H1 (cell line): Measurements from ENCODE around the gene CCDC136. TPM values are rescaled to one million over a fixed set of nuclear protein-coding genes. Genes with fewer than 3 reads are reported as not detected.

Source experiments
- CTCF ChIA-PET: fragments of 300-600 bp; sonication (Branson Sonifier 250); formaldehyde crosslinking; loops from one replicate; lab custom pipeline; 2021; ENCODE audit not compliant: partially characterized antibody; lab: Charles Lee
- POLR2A ChIA-PET: fragments of 300-600 bp; sonication (Branson Sonifier 250); formaldehyde crosslinking; loops from one replicate; lab custom pipeline; 2021; ENCODE audit warnings: inconsistent platforms; ENCODE audit not compliant: partially characterized antibody; lab: Charles Lee
- DNase-seq, 2 experiments: peaks; one replicate each; pipeline versions ENCODE4 v3.0.0 to v3.0.0-alpha.2; 2010 to 2022; ENCODE audit warnings: low spot score in 2 of 2, low read depth in 1 of 2, mixed read lengths in 1 of 2
- FAIRE-seq: peaks from 2 replicates; lab custom pipeline; 2011; peaks lifted over from hg19 to GRCh38; lab: Jason Lieb, UNC
- H2AFZ ChIP-seq: 2 replicates; pipeline ENCODE4 v1.8.1; 2012; ENCODE audit warnings: low read length, inconsistent platforms
- H2AK5ac ChIP-seq: 2 replicates; pipeline ENCODE4 v1.6.1; 2013; ENCODE audit warnings: low read depth, low read length
- H2BK120ac ChIP-seq: replicated peaks from 2 replicates; pipeline ENCODE3; 2013; ENCODE audit warnings: low read depth, low read length, inconsistent platforms
- H2BK12ac ChIP-seq: 2 replicates; pipeline ENCODE4 v1.6.1; 2013; ENCODE audit warnings: low read depth, low read length
- H2BK15ac ChIP-seq: 2 replicates; pipeline ENCODE4 v1.6.1; 2013; ENCODE audit warnings: low read length
- H2BK20ac ChIP-seq: 2 replicates; pipeline ENCODE4 v1.6.1; 2013; ENCODE audit warnings: low read length
- H2BK5ac ChIP-seq: 2 replicates; pipeline ENCODE4 v1.6.1; 2013; ENCODE audit warnings: low read depth, low read length
- H3K14ac ChIP-seq: 2 replicates; pipeline ENCODE4 v1.6.1; 2013; ENCODE audit warnings: inconsistent platforms; ENCODE audit not compliant: insufficient read length
- H3K18ac ChIP-seq: 2 replicates; pipeline ENCODE4 v1.6.1; 2013; ENCODE audit warnings: low read length; ENCODE audit errors: extremely low read depth
- H3K23ac ChIP-seq: 2 replicates; pipeline ENCODE4 v1.6.1; 2013; ENCODE audit warnings: inconsistent platforms; ENCODE audit not compliant: insufficient read length
- H3K23me2 ChIP-seq: 2 replicates; pipeline ENCODE4 v1.6.1; 2013; ENCODE audit warnings: low read depth, low read length
- H3K27ac ChIP-seq: 2 replicates; pipeline ENCODE4 v1.6.1; 2011; ENCODE audit warnings: low read depth, low read length, inconsistent platforms
- H3K27me3 ChIP-seq, 4 experiments: replicated peaks in 1 of 4; 1 replicate in 1 of 4; 2 replicates in 3 of 4; pipeline versions ENCODE4 v1.6.1 to v1.8.1; 2011 to 2013; ENCODE audit warnings: low read length in 3 of 4, mild to moderate bottlenecking in 3 of 4, inconsistent platforms in 2 of 4, mixed read lengths in 2 of 4, moderate library complexity in 1 of 4; ENCODE audit not compliant: control insufficient read depth in 3 of 4, insufficient read depth in 3 of 4; ENCODE audit errors: extremely low read depth in 1 of 4
- H3K36me3 ChIP-seq, 4 experiments: 2 replicates each; pipeline versions ENCODE4 v1.6.1 to v1.8.1; 2011 to 2013; ENCODE audit warnings: mild to moderate bottlenecking in 4 of 4, low read length in 3 of 4, moderate library complexity in 2 of 4, control low read depth in 1 of 4, inconsistent platforms in 1 of 4; ENCODE audit not compliant: insufficient read depth in 4 of 4, control insufficient read depth in 2 of 4
- H3K4ac ChIP-seq: replicated peaks from 2 replicates; pipeline ENCODE3; 2013; ENCODE audit warnings: low read length, low read depth, mixed read lengths, inconsistent platforms; ENCODE audit not compliant: insufficient read length
- H3K4me1 ChIP-seq, 4 experiments: replicated peaks in 1 of 4; 1 replicate in 1 of 4; 2 replicates in 3 of 4; pipeline versions ENCODE4 v1.6.1 to v1.8.1; 2011 to 2013; ENCODE audit warnings: low read length in 3 of 4, inconsistent platforms in 2 of 4, mixed read lengths in 1 of 4; ENCODE audit not compliant: insufficient read depth in 4 of 4, control insufficient read depth in 3 of 4
- H3K4me2 ChIP-seq, 2 experiments: 2 replicates each; pipeline versions ENCODE4 v1.6.1 to v1.8.1; 2011 to 2013; ENCODE audit warnings: low read depth in 2 of 2, low read length in 2 of 2, control low read depth in 1 of 2, inconsistent platforms in 1 of 2, mild to moderate bottlenecking in 1 of 2; ENCODE audit not compliant: insufficient read depth in 1 of 2
- H3K4me3 ChIP-seq, 4 experiments: fragments of 200-600, 300-600 bp in 1 of 4; sonication (generic), shearing (Covaris generic), sonication (Bioruptor Twin) in 1 of 4; 2 replicates each; pipeline versions ENCODE4 v1.5.1 to v1.8.1; 2011 to 2016; ENCODE audit warnings: low read length in 4 of 4, low read depth in 3 of 4, control low read depth in 2 of 4, inconsistent platforms in 2 of 4, mild to moderate bottlenecking in 2 of 4, mixed read lengths in 1 of 4, moderate library complexity in 1 of 4; ENCODE audit not compliant: insufficient read depth in 2 of 4; ENCODE audit errors: extremely low read depth in 1 of 4
- H3K56ac ChIP-seq: replicated peaks from 2 replicates; pipeline ENCODE3; 2013; ENCODE audit warnings: low read depth, mild to moderate bottlenecking, mixed read lengths, low read length, inconsistent platforms; ENCODE audit not compliant: insufficient read length
- H3K79me1 ChIP-seq: 2 replicates; pipeline ENCODE4 v1.6.1; 2013; ENCODE audit warnings: low read depth, low read length, control low read depth
- H3K79me2 ChIP-seq, 2 experiments: 2 replicates each; pipeline versions ENCODE4 v1.6.1 to v1.8.1; 2012 to 2013; ENCODE audit warnings: low read length in 2 of 2, mild to moderate bottlenecking in 2 of 2, inconsistent platforms in 1 of 2; ENCODE audit not compliant: insufficient read depth in 2 of 2, control insufficient read depth in 1 of 2
- H3K9ac ChIP-seq, 4 experiments: replicated peaks in 1 of 4; 1 replicate in 1 of 4; 2 replicates in 3 of 4; pipeline versions ENCODE4 v1.6.1 to v1.8.1; 2011 to 2013; ENCODE audit warnings: low read depth in 3 of 4, low read length in 3 of 4, control low read depth in 2 of 4, mild to moderate bottlenecking in 2 of 4, moderate library complexity in 2 of 4, inconsistent platforms in 1 of 4; ENCODE audit errors: extremely low read depth in 1 of 4
- H3K9me3 ChIP-seq, 2 experiments: 2 replicates each; pipeline versions ENCODE4 v1.6.1 to v1.8.1; 2012 to 2013; ENCODE audit warnings: mild to moderate bottlenecking in 2 of 2, moderate library complexity in 2 of 2, control low read depth in 1 of 2, inconsistent platforms in 1 of 2, low read depth in 1 of 2, low read length in 1 of 2, mixed read lengths in 1 of 2; ENCODE audit not compliant: insufficient read depth in 2 of 2
- H4K20me1 ChIP-seq, 2 experiments: replicated peaks in 1 of 2; 2 replicates each; pipeline versions ENCODE3 to v1.8.1; 2011 to 2013; ENCODE audit warnings: inconsistent platforms in 2 of 2, low read length in 2 of 2, mild to moderate bottlenecking in 1 of 2; ENCODE audit not compliant: insufficient read depth in 2 of 2, control insufficient read depth in 1 of 2
- H4K5ac ChIP-seq: 2 replicates; pipeline ENCODE4 v1.6.1; 2013; ENCODE audit warnings: low read length, low read depth, mixed read lengths, inconsistent platforms; ENCODE audit not compliant: insufficient read length
- H4K8ac ChIP-seq: 2 replicates; pipeline ENCODE4 v1.8.0; 2013; ENCODE audit warnings: mild to moderate bottlenecking, moderate library complexity, low read length, inconsistent platforms; ENCODE audit not compliant: insufficient read depth; ENCODE audit errors: extremely low read depth
- H4K91ac ChIP-seq: replicated peaks from 2 replicates; pipeline ENCODE3; 2013; ENCODE audit warnings: low read length, mixed read lengths, inconsistent platforms; ENCODE audit not compliant: insufficient read length
- ASH2L ChIP-seq: fragments of 200-600, 300-600 bp; sonication (generic); IDR thresholded peaks from one replicate; pipeline ENCODE4 v1.7.1; 2017; ENCODE audit warnings: low read length
- BCL11A ChIP-seq, 2 experiments: IDR thresholded peaks; one replicate each; pipeline ENCODE4 v1.6.1; 2011; ENCODE audit warnings: low read depth in 2 of 2, low read length in 2 of 2, mild to moderate bottlenecking in 2 of 2
- CREB1 ChIP-seq: IDR thresholded peaks from 2 replicates; pipeline ENCODE4 v1.6.1; 2012; ENCODE audit warnings: inconsistent platforms
- CTBP2 ChIP-seq: IDR thresholded peaks from 2 replicates; pipeline ENCODE4 v1.7.0; 2011; ENCODE audit warnings: borderline replicate concordance, mild to moderate bottlenecking, moderate library complexity, mixed read lengths, low read length; ENCODE audit not compliant: insufficient read depth, insufficient read length
- KDM4A ChIP-seq: IDR thresholded peaks from one replicate; pipeline ENCODE4 v1.7.1; 2012; ENCODE audit warnings: low read depth, mild to moderate bottlenecking, moderate library complexity, low read length, inconsistent platforms; ENCODE audit not compliant: severe bottlenecking
- RFX5 ChIP-seq: IDR thresholded peaks from 2 replicates; pipeline ENCODE4 v1.6.1; 2011; ENCODE audit warnings: low read depth, low read length, improper control_type of control experiment, borderline replicate concordance
- RXRA ChIP-seq: IDR thresholded peaks from 2 replicates; pipeline ENCODE4 v1.6.1; 2011; ENCODE audit warnings: low read depth, mild to moderate bottlenecking, low read length, moderate library complexity; ENCODE audit not compliant: insufficient read depth
- SIN3A ChIP-seq, 2 experiments: IDR thresholded peaks in 1 of 2; conservative IDR thresholded peaks in 1 of 2; 2 replicates each; pipeline ENCODE4 v1.6.1; 2011 to 2012; ENCODE audit warnings: low read length in 2 of 2, improper control_type of control experiment in 1 of 2, low read depth in 1 of 2, mild to moderate bottlenecking in 1 of 2
- TAF7 ChIP-seq: optimal IDR thresholded peaks from 2 replicates; pipeline ENCODE3; 2011; ENCODE audit warnings: low read depth, mild to moderate bottlenecking, inconsistent platforms, low read length, moderate library complexity, borderline replicate concordance
- WGBS, 2 experiments: shearing (Covaris generic) in 1 of 2; methylation state at CpG; one replicate each; pipeline versions ENCODE4 v1.1.6 to v1.1.7; 2013 to 2015; ENCODE audit warnings: low lambda C conversion rate in 2 of 2, mixed read lengths in 2 of 2, inconsistent platforms in 1 of 2, low coverage in 1 of 2, missing lambda C conversion rate in 1 of 2; ENCODE audit not compliant: insufficient replicate concordance in 2 of 2, insufficient coverage in 1 of 2, insufficient read length in 1 of 2; ENCODE audit errors: extremely low coverage in 1 of 2, missing lambda C conversion rate in 1 of 2; 5-methylcytosine and 5-hydroxymethylcytosine counted together
- polyA plus RNA-seq, 7 experiments: library from polyadenylated mRNA; depleted of rRNA in 3 of 7; stranded (reverse) in 5 of 7; unstranded in 2 of 7; fragments of >200 nt in 5 of 7; fragments of 200-250 nt in 2 of 7; gene quantifications; 1 replicate in 5 of 7; 2 replicates in 1 of 7; 4 replicates in 1 of 7; pipeline versions ENCODE4 v1.2.1 to v1.2.3, GENCODE V29; 2011 to 2013; ENCODE audit warnings: missing spikeins in 2 of 7, mixed read lengths in 2 of 7
- total RNA-seq: library from RNA; stranded (reverse); fragmentation: NEBNext Ultra II Directional; extraction: Animal tissue kit (Norgen Biotek cat#: 25700); gene quantifications from 2 replicates; pipeline ENCODE4 v1.2.1, GENCODE V29; 2021
- TF ChIP-seq, protein P1 (sequence below): IDR thresholded peaks from 2 replicates; pipeline ENCODE4 v1.6.1; 2011; ENCODE audit warnings: low read length, improper control_type of control experiment
- TF ChIP-seq, protein P2 (sequence below): IDR thresholded peaks from 2 replicates; pipeline ENCODE4 v1.6.1; 2012; ENCODE audit warnings: low read length, inconsistent platforms

Gene CCDC136
- total and polyA plus RNA-seq, 2 of the 8 experiments (the other 6 are each of a cell fraction or from before 2014, with no cell fraction given) = 35.6 to 47.7 TPM

DNA sequence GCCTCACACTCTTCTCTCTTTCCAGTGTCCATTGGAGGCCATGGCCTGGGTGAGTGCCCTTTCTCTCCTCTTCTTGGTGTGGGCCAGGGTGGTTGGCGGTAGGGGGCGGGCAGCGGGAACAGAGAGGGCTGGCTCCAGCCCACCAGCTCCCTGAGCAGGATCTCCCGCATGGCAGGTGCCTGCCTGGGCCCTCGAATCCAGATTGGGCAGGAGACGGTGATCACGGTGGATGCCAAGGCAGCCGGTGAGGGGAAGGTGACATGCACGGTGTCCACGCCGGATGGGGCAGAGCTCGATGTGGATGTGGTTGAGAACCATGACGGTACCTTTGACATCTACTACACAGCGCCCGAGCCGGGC is 57.4 kb downstream of the CCDC136 start:
- Histone ChIP-seq H4K91ac (no peak overlapping the region), H3K27ac (no peak overlapping the region), H2BK5ac (no peak overlapping the region), H3K23ac (no peak overlapping the region), H4K20me1 (peaks cover 0 to 2% of the 10 kb centered on the region in 2 experiments), H4K8ac (no peak overlapping the region; the same call in 1 of the 2 replicates), H3K56ac (no peak overlapping the region), H3K4me3 (no peak overlapping the region), H3K9ac (no peak overlapping the region), H3K36me3 (no peaks in the 10 kb centered on the region), H3K14ac (no peak overlapping the region), H3K4me1 (no peaks in the 10 kb centered on the region; a peak in 1 of 7 replicates), H2BK15ac (no peak overlapping the region), H2BK20ac (no peak overlapping the region), H3K27me3 (no peaks in the 10 kb centered on the region), H4K5ac (no peak overlapping the region), H3K9me3 (no peaks in the 10 kb centered on the region), H2BK12ac (no peak overlapping the region), H3K79me1 (no peaks in the 10 kb centered on the region), H3K18ac (no peak overlapping the region), H3K23me2 (no peaks in the 10 kb centered on the region), H3K4me2 (no peak overlapping the region), H3K4ac (no peak overlapping the region), H2AK5ac (no peak overlapping the region), H2AFZ (no peak overlapping the region), H2BK120ac (no peak overlapping the region), H3K79me2 (no peaks in the 10 kb centered on the region)
- POLR2A ChIA-PET = no interaction called here
- DNase-seq = no peak
- CTCF ChIA-PET = interaction anchor here (1.6 to 11.5 kb wide), 4 partner anchors 8 to 34 kb away, joined by 6 to 148 read pairs (median 14); partner anchors contain the start of gene ATP6V1F
- no peak for FAIRE-seq
- 93% methylated on average over 8 of the region's 16 CpGs; no CpG with 5 or more reads in 1 of the 2 experiments for WGBS, 2 experiments
- no peak for TF ChIP-seq CREB1
- no peak for TF ChIP-seq TAF7
- TF ChIP-seq, protein P1, sequence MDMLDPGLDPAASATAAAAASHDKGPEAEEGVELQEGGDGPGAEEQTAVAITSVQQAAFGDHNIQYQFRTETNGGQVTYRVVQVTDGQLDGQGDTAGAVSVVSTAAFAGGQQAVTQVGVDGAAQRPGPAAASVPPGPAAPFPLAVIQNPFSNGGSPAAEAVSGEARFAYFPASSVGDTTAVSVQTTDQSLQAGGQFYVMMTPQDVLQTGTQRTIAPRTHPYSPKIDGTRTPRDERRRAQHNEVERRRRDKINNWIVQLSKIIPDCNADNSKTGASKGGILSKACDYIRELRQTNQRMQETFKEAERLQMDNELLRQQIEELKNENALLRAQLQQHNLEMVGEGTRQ = no peak
- no peak for TF ChIP-seq CTBP2
- TF ChIP-seq BCL11A (IDR thresholded peaks at IDR 0.05; ENCODE audit: low read depth in 2 of 2, low read length in 2 of 2) = no peak
- TF ChIP-seq KDM4A = no peak
- TF ChIP-seq SIN3A (conservative IDR thresholded peaks at IDR 0.05 in 1 of 2, IDR thresholded peaks at IDR 0.05 in 1 of 2; ENCODE audit: low read depth in 1 of 2, low read length in 2 of 2) = no peak
- no peak for TF ChIP-seq RXRA
- TF ChIP-seq RFX5 = no peak
- TF ChIP-seq, protein P2, sequence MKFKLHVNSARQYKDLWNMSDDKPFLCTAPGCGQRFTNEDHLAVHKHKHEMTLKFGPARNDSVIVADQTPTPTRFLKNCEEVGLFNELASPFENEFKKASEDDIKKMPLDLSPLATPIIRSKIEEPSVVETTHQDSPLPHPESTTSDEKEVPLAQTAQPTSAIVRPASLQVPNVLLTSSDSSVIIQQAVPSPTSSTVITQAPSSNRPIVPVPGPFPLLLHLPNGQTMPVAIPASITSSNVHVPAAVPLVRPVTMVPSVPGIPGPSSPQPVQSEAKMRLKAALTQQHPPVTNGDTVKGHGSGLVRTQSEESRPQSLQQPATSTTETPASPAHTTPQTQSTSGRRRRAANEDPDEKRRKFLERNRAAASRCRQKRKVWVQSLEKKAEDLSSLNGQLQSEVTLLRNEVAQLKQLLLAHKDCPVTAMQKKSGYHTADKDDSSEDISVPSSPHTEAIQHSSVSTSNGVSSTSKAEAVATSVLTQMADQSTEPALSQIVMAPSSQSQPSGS = no peak
- no peak for TF ChIP-seq ASH2L
